HG03575 (cell line): ENCODE results near the gene SPARCL1.
"Not testable (repeated sequence)": the region's sequence is repeated elsewhere in the genome, so short reads cannot be mapped to it uniquely, and the experiment has no call there.

Experiments
- ATAC-seq: cut with Tn5 transposase; IDR thresholded peaks from one replicate; pipeline ENCODE4 v1.9.1; 2021; ENCODE audit not compliant: unreplicated experiment, insufficient number of reproducible peaks, low FRiP score; ENCODE audit errors: extremely low read depth

The SPARCL1 gene

GRCh38 chr4:87529187-87529586, at the start of gene SPARCL1:
Gene SPARCL1 (minus strand): TSS chr4:87529376. CDS start chr4:87499574, 29,802 bp downstream.
- ATAC-seq: no peak

- no peak for ATAC-seq
Observed at GRCh38 chr4:87575983-87576382, 46.8 kb upstream of the SPARCL1 start.

- no peak for ATAC-seq
Observed at GRCh38 chr4:87575408-87575807, 46.2 kb upstream of the SPARCL1 start.

- ATAC-seq: no peak
Observed at GRCh38 chr4:87574996-87575395, 45.8 kb upstream of the SPARCL1 start.

GRCh38 chr4:87574376-87574775, 45.2 kb upstream of the SPARCL1 start:
- not testable (repeated sequence) for ATAC-seq

- ATAC-seq: no peak
Observed at GRCh38 chr4:87570290-87570805, 41.2 kb upstream of the SPARCL1 start.

- ATAC-seq: no peak
Observed at GRCh38 chr4:87567191-87567590, 38.0 kb upstream of the SPARCL1 start.

GRCh38 chr4:87566276-87566675, 37.1 kb upstream of the SPARCL1 start:
- ATAC-seq: no peak

GRCh38 chr4:87565746-87566145, 36.6 kb upstream of the SPARCL1 start:
- ATAC-seq: no peak

- ATAC-seq: no peak
Observed at GRCh38 chr4:87560802-87561201, 31.6 kb upstream of the SPARCL1 start.

- peak; percentile 92 for ATAC-seq
Observed at GRCh38 chr4:87559090-87559837, 30.1 kb upstream of the SPARCL1 start.

- no peak for ATAC-seq
Observed at GRCh38 chr4:87557348-87557747, 28.2 kb upstream of the SPARCL1 start.

GRCh38 chr4:87555773-87556619, 26.8 kb upstream of the SPARCL1 start:
- no peak for ATAC-seq

GRCh38 chr4:87553182-87553581, 24.0 kb upstream of the SPARCL1 start:
- ATAC-seq: no peak

- no peak for ATAC-seq
Observed at GRCh38 chr4:87551361-87551760, 22.2 kb upstream of the SPARCL1 start.

GRCh38 chr4:87547016-87547708, 18.0 kb upstream of the SPARCL1 start:
- ATAC-seq: no peak

- no peak for ATAC-seq
Observed at GRCh38 chr4:87545052-87545451, 15.9 kb upstream of the SPARCL1 start.

- ATAC-seq: no peak
Observed at GRCh38 chr4:87543835-87544461, 14.8 kb upstream of the SPARCL1 start.

- ATAC-seq: no peak
Observed at GRCh38 chr4:87542734-87543312, 13.6 kb upstream of the SPARCL1 start.
